GM15510 (cell line): ENCODE data around the gene CAMSAP2.

ENCODE experiments used
- POLR2A ChIP-seq: IDR thresholded peaks from 3 replicates; pipeline ENCODE4 v1.6.1; 2011; ENCODE audit warnings: borderline replicate concordance; ENCODE audit not compliant: insufficient read length; ENCODE audit errors: extremely low read depth

Gene CAMSAP2

DNA sequence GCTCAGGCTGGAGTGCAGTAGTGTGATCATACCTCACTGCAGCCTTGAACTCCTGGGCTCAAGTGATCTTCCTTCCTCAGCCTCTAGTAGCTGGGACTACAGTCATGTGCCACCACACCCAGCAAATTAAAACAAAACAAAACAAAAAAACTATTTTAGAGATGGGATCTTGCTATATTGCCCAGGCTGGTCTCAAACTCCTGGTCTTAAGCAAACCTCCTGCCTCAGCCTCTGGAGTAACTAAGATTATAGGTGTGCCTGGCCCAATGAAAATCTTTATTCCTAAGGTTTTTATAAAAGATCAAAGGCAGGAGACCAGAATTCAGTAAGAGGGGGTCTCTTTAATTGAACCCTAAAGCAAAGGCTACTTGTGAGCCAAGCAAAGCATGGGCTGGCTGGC is 166.1 kb downstream of the CAMSAP2 start:
- no peak for TF ChIP-seq POLR2A

DNA sequence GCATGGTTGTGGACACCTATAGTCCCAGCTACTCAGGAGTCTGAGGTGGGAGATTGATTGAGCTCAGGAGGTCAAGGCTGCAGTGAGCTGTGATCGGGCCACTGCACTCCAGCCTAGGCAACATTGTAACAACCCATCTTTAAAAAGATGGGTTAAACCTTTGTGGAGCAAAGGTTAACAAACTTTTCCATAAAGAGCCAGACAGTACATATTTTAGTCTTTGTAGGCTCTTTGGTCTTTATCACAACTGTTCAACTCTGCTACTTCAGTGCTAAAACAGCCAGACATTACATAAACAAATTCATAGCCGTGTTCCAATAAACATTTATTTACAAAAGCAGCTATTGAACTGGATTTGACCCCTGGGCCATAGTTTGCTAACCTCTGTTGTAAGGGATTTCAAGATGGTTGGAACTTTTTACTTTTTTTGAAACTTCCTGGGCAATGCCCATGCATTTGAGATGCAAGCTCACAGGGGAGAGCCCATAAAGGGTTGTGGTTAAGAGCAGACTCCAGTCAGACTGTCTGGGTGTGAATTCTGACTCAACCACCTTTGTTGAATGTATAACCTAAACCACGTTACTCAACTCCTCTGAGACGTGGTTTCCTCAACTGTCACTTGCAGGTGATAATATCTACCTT is 166.8 kb downstream of the CAMSAP2 start:
- TF ChIP-seq POLR2A = no peak

DNA sequence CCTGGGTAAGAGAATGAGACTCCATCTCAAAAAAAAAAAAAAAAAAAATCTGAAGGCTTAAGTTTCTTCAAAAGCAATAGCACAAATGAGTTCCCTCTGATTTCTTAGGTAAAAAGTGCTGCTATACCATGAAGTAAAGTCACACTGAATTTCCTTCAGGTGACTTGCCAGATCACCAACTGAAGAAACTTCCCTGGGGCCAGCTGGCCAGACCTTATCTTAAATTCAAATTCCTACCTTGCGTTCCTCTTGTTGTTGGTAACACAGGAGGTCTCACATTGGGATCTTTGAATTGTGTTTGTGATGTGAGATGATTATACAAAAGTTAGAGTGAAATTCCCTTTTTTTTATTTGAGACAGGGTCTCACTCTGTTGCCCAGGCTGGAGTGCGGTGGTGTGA is 167.8 kb downstream of the CAMSAP2 start:
- no peak for TF ChIP-seq POLR2A

DNA sequence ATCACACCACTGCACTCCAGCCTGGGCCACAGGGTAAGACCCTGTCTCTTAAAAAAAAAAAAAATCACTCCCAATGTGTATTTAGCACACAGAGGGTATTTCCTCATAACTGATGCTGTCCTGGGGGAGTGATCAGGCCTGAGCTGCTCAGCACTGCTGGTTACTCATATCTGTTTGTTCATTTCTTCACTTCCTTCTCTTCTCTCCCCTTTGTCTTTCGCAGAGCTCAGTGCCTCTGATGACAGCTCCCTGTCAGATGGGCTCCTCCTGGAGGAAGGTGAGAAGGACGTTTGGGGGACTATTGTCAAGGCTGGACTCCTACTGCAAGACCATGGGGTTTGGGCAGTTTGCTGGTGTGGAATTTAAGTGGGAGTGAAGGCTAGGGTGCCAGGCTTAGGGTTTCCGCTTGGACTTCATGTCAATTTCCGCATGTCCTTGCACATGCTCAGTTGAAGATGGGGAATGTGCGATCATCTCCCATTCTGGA is 169.0 kb downstream of the CAMSAP2 start:
- no peak for TF ChIP-seq POLR2A

DNA sequence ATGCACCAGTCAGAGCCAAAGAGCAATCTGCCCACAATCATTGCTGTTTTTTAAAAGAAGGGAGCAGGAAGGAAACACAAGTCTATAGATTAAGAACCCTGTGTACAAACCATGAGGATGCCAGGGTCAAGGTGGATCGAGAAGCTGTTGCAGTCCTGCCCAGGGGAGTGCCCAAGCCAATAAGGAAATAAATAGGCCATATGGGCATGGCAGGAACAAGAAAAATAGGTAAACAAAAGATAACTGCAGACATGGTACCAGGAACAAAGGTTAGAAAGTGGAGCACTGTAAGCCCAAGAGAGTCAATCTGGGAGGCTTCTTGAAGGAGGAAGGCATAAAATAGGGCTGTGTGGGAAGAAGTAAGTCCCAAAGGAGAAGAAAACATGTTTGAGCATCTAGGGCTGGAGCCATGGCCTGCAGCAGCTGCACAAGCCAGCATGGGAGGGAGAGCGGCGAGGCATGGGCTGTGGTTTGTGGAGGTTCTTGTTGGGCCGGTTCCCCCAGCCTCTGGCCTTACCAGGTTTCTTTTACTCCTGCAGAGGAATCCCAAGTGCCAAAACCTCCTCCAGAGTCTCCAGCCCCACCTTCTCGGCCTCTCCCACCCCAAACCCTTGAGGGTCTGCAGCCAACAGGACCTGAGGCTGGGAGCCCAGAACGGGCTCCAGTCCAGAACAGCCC is 169.6 kb downstream of the CAMSAP2 start:
- no peak for TF ChIP-seq POLR2A

DNA sequence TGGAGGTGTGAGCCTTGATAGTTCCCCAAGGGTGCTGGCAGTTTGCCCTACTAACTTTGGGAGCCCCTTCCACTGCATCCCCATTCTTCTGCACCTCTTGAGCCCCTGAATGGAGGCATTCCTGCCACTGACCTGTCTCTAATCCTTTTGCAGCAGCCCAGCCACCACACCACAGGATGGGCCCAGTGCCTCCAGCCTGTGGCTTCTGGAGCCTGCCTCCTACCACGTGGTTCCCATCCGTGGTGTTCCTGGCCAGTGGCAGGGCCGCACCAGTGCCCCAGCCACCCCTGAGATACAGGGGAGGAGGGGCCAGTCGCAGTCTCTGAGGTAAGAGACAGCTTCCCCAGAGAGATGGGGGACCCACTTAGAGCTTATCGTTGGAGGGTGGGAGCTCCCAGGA is 170.4 kb downstream of the CAMSAP2 start:
- TF ChIP-seq POLR2A = no peak

DNA sequence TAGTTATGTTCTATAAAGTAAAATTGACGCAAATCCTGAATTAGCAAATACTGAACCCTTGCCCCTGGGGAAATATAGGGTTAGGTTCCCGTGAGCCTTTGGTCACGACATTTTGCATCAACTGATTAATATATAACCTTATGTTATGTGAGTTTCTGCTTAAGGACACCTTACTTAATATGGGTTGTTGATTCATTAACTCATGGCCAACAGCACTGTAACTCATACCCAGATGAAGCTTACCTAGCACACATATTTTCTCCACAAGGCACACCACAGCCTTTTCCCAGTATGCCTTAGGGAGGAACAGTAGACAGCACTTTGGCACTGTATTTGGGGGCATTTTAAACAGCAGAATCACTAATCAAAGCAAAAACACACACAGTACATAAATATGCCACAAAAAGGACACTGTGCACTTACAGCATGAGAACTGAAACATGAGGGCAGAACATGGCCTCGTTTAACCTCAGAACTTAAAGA is 171.1 kb downstream of the CAMSAP2 start:
- no peak for TF ChIP-seq POLR2A
